Stimulated activated CD4-positive, alpha-beta T cell treated with anti-CD3 and anti-CD28 coated beads, Interleukin-12 subunit alpha, Interleukin-12 subunit beta, amount 100 ng/mL, for 24 hours (primary cell): ENCODE data around the gene SNRNP40.
"Not testable (repeated sequence)": the region's sequence is repeated elsewhere in the genome, so short reads cannot be mapped to it uniquely, and the experiment has no call there.

ENCODE experiments used
- DNase-seq, 2 experiments: peaks; one replicate each; pipeline ENCODE4 v3.0.0-alpha.2; 2020; ENCODE audit warnings: low read depth in 2 of 2

Gene SNRNP40

DNA sequence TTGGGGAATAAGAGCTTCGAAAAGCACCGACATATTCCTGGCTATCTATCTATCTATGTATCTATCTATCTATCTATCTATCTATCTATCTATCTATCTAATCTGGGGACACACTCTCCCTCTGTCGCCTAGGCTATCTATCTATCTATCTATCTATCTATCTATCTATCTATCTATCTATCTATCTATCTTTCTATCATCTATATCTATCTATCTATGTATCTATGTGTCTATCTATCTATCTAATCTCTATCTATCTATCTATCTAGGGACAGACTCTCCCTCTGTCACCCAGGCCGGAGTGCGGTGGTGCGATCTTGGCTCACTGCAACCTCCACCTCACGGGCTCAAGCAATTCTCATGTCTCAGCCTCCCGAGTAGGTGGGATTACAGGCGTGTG, 14.2 kb downstream of the SNRNP40 start:
- DNase-seq, result not testable (repeated sequence)

DNA sequence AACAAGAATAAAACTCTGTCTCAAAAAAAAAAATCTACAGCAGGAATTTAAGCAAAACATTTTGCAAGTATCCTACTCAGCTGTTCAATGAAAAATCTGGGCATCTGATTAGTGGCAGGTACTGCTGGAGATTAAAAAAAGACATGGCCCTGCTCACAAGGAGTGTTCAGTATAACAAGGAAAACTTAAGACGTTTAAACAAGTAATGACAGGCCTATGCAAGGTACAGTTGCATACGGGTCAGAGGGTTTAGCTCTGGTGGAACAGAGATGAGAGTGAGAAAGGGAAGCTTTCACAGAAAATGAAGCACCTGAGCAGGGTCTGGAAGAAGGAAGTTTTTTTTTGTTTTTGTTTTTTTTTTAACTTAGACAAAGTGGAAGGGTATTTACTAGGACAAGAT, 23.0 kb downstream of the SNRNP40 start:
- no peak for DNase-seq

DNA sequence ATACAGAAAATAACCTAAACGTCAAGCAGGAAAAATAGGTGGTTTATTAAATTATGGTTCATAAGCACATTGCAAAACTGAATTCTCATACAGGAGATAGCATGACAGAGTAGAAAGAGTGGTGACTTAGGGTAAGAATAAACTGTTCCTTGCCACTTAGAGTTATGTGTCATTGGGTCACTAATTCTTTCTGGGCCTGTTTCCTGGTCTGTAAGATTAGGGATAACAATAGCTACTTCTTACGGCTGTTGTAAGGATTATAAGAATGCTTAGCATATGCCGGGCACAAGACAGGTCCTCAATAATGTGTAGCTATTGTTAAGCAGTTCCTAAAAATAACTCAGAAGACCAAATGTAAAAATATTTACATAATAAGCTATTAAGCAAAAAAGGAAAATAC, 24.2 kb downstream of the SNRNP40 start:
- DNase-seq, result no peak

DNA sequence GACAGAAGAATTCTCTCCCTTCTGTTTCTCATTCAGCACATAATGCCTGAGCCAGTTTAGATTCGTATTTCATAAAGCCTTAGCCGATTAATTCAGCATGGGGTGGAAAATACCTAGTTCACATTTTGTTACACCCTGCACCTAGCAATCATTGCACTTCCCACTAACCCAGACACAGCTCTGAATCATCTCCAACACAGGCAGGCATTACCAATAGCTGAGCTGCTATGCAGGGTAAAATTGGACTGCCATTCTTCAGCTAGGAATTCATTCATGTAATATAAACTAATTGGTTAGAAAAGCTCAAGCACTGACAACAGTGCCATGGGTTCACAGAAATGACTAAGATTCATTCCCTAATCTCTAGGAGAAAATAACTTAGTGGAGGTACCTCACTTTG, 30.0 kb downstream of the SNRNP40 start:
- no peak for DNase-seq

DNA sequence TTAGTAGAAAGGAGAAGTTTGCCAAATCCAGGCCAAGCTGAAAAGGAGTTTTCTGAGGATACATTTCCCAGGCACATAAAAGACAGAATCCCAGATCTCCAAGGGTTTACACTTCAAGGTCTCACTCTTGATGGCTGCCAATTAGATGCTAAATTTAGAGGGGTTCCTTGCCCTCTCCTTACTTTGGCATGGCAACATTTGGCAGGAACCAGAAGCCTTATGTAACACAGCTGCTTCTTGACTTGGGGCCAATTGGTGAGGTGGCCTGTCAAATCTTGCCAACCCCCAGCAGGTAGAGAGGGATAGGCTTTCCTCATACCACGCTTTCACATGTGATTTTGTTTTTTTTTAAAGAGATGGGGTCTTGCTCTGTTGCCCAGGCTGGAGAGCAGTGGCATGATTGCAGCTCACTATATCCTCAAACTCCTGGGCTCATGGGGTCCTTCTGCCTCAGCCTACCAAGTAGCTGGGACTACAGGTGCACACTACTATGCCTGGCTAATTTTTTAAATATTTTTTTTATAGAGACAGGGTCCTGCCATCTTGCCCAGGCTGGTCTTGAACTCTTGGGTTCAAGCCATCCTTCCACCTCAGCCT, 31.7 kb downstream of the SNRNP40 start:
- no peak for DNase-seq

DNA sequence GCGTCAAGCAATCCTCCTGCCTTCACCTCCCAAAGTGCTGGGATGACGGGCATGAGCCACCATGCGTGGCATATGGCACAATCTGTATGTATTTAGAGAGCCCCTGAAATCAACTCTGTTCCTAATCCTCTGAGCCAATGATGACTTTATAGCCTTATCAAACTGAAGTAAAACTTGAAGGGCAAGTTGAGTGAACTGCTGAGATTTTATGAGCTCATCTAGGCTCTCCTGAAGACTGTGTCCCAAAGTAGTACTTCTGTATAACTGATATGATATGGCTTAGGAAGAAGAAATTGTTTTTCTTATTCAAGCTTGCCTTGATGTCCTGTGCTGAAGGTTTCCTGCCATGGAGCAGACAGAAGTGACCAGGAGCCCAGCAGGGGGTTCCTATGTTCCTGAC, 33.2 kb downstream of the SNRNP40 start:
- no peak for DNase-seq

DNA sequence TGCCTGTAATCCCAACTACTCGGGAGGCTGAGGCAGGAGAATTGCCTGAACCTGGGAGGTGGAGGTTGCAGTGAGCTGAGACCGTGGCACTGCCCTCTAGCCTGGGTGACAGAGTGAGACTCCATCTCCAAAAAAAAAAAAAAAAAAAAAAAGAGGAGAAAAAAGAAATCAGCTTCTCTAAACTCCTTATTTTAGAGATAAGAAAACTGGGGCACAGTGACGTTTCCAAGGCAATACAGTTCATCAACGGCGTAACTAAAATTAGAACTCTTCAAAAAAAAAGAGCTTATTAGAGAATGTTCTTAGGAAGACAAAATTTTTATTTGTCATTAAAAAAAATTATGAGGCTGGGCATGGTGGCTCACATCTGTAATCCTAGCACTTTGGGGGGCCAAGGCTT, 34.2 kb downstream of the SNRNP40 start:
- not testable (repeated sequence) for DNase-seq

DNA sequence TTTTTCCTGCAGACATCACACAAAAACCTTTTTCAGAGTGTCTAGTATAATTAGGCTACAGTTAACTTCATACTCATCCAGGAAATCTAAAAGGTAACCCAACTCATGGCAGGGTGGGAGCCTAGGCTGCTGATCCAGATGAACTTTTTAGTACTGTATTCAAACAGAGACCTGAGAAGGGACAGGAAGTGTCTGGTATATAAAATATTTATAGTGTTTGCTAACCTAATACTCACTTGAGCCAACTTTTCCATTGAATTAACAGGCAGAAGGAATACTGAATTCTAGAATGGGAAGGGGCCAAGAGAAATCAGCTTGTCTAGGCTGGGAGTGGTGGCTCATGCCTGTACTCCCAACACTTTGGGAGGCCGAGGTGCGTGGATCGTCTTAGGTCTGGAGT, 34.7 kb downstream of the SNRNP40 start:
- DNase-seq, result no peak

DNA sequence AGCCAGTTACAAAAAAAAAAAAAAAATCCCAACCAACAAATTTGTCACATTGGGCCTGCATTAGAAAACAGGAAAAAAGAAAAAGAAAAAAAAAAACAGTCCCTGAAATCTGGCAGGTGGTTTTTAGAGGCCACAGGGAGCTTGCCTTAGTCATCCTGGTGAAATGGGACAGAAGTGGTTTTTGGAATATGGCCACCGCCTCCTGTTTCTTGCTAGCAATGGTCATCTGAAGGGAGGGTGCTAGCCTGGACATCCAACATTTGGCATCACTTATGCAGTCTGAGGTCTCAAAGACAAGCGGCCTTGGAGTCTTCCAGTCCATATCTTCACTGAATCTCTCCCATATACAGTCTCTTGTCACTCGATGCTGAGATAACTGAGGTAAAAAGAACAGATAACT, 36.8 kb downstream of the SNRNP40 start:
- no peak for DNase-seq

DNA sequence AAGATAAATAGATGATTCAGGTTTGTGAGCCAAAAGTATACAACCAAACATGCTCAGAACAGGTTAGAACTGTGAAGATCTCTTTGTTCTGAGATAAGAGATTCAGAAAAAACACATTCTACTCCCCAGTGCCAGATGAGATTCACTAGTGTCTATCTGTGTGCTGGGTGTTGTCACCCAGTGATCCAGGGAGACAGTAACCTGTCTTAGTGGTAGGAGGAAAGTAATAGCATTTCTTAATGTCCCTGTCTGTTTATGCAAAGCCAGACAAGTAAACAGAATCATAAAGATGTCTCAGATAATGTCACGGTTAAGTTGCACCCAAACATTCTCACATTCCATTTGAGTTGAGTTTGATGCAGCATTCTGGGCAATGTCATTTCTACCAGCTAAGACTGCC, 38.0 kb downstream of the SNRNP40 start:
- no peak for DNase-seq

DNA sequence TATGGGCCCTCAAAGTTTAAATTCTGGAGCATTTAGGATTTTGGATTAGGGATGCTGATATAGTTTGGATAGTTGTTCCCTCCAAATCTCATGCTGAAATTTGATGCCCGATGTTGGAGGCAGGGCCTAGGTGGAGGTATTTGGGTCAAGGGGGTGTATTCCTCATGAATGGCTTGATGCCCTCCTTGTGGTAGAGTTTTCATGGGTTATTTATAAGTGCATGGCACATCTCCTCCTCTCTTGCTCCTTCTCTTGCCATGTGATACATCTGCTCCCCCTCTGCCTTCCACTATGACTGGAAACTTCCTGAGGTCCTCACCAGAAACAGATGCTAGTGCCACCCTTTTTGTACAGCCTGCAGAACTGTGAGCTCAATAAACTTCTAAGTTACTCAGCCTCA, 39.4 kb downstream of the SNRNP40 start:
- DNase-seq, result no peak

DNA sequence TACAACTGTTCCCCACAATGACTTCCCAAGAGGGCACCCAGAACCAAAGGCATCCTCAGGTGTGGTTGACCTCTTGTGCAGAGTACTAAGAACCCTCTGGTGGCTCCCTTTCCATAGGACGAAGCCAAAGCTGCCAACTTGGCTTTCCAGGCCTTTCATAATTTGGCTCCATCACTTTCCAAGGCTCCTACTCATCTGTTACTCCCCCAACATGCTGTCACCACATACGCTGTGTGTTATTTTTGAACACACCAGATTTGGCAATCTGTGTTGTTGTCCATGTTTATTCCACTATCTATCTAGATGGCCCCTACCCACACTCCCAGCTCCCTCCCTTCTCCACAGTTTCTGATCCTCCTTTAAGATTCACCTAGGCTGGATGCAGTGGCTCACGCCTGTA, 46.7 kb downstream of the SNRNP40 start:
- no peak for DNase-seq

DNA sequence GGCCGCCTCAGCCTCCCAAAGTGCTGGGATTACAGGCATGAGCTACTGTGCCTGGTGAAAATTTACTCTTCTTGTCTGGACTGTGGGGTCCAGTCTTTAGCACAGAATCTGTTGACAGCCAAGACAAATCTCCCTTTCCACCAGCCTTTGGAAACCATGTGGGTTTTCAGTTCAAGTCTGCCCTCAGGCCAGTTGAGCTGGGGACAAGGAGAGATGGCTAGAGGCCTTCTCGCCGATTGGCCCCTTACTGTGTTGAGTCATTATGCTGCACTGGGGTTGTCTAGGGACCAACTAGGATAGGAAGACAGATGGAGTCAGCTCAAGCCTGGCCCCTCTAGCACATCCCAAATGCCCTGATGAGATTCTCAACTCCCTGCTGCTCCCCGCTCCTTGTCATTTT, 48.3 kb downstream of the SNRNP40 start:
- no peak for DNase-seq

DNA sequence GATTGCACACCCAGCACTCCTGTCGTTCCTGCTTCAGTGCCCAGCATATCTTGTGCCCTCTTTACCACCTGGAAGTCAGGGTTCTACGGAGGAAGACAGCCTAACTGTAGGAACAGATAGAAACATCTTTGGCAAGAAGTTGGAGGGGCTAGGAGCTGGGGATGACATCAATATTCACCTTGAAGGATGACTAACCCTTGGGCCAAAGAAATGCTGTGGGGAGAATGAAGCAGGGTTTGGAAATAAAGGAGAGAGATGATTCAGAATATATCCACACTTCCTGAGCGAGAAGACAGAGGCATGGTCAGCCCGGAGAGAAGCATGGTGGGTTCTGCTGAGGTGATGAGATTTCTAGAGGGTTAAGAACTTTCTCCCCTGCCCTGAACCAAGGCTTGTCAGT, 52.3 kb downstream of the SNRNP40 start:
- no peak for DNase-seq

DNA sequence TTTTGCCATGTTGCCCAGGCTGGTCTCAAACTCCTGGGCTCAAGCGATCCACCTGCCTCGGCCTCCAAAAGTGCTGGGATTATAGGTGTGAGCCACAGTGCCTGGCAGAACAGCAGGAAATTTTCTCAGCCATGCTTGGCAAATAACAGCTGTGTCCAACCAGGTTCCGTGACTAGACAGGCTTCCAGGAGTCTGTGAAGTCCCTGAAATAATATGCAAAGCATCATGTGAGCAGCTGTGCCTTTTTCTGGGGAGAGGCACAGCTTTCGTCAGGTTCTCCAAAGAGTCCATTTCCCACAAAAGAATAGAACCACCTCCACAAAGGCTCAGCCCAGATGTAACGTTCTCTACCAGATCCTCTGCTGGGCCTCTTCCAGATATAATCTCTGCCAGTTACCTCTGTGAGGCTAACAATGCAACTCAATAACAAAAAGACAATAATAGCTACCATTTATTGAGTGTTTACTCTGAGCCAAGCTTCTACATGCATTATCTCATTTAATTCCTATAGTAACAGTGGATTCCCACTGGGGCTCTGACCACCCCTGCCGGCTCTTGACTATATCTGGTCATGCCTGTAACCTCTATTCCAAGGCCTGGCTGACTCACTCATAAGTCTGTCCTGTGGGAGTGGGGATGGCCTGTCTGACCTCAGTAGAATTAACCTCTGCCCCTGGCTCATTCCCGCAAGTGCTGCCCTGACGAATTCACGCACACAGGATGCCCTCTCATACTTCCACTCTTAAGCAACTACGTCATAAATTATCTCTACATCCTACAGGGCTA, 52.9 kb downstream of the SNRNP40 start:
- DNase-seq, result no peak

DNA sequence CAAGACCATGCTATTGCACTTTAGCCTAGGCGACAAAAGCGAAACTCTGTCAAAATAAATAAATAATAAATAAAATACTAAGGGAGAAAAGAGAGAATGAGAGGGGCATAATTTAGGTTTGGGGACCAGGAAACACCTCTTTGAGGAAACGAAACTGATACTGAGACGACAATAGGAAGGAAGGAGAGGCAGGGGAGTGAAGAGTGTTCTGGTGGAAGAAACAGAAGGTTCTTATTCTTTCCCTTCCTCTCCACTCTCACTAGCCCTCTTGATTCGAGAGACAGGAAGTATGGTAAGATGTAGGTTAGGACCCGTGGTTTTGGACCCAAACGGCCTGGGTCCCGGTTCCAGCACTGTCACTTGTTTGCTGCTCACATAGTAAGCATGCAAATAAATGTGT, 55.3 kb downstream of the SNRNP40 start:
- DNase-seq, result no peak

DNA sequence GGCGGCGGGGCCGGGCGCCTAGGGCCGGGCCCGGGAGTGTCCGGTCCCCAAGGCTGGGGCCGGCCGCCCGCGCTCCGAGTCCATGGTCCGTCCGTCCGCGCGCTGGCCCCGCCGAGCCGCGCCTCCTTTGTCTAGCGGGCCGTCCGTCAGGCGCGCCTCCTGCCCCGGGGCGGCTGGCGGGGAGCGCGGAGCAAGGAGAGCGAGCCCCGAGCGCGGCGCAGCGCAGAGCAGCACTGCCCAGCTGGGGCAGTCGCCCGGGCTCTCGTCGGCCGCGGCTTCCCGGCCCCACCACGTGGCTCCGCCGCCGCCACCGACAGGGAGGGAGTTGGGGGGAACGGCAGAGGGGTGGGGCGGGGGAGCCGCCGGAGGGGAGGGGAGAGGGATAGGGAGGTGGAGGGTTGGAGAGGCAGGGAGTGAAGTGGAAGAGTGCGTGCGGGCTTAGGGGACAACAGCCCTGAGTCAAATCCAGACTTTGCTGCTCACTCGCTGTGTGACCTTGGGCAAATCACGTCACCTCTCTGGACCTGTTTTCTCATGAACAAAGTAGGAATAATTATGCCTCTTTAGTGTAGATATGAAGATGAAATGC, 56.8 kb downstream of the SNRNP40 start, which contains the start of gene NKAIN1:
Gene NKAIN1, minus strand, starts transcription at position 235 of the 589 bp plus-strand sequence. CDS start 340 bp downstream, outside the sequence.
- DNase-seq, result no peak

DNA sequence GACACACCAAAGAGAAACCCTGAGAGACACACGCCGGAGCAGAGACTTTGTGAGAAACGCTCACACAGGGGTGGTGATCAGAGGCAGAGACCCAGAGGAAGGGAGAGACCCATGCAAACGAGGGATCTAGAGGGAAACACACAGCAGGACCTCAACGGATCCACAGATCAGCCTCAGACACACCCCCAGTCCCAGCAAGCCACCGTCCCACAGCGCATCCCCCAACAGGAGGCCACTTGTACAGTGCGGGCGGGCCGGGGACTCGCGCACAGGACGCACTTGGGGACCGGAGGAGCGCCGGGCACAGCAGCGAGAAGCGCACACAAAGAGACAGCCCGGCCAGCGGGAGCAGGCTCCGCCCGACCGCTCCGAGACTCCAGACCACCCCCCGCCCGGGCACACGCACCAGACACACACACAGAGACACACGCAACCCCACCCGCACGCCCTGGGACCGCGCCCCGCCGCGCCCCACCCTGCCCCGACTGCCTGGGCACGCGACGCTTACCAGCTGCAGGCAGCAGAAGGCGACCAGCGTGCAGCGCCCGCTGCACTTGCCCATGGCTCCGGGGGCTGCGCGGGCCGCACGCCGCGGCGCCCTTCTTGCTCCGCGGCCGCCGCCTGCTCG, 57.5 kb downstream of the SNRNP40 start:
- DNase-seq, result peak in 1 of 2 experiments; percentile 2

DNA sequence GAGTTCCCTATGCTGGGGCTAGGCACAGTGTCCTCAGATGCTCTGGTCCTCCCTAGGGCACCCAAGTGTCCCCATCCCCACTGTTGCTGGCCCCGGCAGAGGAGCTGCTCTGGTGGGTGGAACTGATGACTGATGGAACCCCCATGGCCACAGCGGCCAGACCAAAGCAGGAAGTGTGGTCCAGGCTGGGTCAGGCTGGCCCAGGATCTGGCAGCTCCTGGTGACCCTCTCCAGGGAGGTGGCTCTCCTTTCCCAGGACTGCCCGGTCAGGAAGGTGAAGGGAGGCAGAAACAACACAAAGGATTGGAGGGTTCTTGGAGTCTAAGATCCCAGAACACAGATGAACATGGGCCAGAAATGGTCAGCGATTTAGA, 58.0 kb downstream of the SNRNP40 start:
- no peak for DNase-seq

DNA sequence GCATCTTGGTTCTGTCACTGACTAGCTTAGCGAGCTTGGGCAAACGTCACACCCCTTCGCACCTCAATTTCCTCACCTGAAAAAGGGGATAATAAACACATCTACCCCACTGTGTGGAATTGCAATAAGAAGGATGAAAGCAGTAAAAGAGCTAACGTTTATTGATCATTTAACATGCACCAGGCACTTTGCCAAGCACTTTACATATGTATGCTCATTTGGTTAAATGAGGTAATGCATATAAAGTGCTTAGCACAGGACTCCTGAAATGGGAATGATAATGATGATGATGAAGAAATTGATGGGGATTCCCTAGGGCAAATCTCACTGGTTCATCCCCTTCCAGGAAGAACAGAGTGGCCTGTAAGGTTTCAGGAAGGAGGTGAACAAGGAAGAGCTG, 61.7 kb downstream of the SNRNP40 start:
- no peak for DNase-seq

DNA sequence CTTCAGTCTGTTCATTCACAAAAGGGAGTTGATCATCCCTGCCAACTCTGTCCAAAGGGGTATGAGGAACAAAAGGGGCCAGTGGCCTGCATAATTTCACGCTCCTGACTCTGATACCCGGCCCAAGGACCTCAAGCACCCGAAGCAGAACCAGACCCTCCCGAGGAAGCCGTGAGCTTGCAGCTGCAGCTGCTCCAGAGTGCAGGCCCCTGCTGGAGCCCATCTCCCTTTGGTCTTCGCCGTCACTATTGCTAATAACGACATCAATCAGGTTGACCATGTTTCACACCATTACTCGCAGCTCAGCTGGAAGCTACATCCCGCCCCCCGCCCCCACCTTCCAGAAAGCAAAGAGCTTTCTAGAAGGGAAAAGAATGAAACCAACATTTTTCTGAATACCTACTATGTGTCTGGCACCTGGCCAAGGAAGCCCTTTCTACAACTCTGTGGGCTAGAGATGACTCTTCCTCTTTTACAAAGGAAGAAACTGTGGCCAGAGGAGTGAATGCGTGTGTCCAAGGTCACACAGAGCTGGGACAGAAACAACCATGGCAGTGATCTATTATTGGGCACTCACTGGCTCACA, 62.4 kb downstream of the SNRNP40 start:
- DNase-seq, result no peak

DNA sequence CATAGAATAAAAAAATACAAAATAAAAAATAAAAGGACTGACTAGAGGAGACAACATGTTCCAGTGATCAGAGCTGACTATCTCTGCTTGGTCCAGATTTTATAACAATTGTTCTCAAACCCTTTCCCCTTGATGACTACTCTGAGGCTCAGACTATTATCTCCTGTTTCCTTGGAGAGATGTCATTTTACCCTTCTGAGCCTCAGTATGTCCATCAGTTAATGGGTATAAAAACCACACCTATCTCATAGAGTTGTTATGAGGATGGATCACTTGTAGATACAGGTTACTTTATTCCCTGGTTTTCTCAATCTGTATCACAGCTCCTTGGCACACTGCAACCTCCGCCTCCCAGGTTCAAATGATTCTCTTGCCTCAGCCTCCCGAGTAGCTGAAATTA, 63.9 kb downstream of the SNRNP40 start:
- DNase-seq, result no peak
